CD4-positive, CD25-positive, alpha-beta regulatory T cell (primary cell): ENCODE results near the gene PVALEF. TPM values are rescaled to one million over a fixed set of nuclear protein-coding genes. Genes with fewer than 3 reads are reported as not detected.
A peak's percentile ranks its signal among the peaks of the same experiment; 100 is the strongest.

ENCODE experiments used
- ATAC-seq, 2 donors: fragments of 150-1000 bp; cut with Tn5 transposase; one replicate each; pipeline ENCODE4 v1.10.0; 2021; ENCODE audit warnings: low read depth in 2 of 2, moderate number of reproducible peaks in 2 of 2, moderate library complexity in 1 of 2
- DNase-seq, 3 donors: peaks; one replicate each; pipeline versions ENCODE4 v3.0.0 to v3.0.0-alpha.2; 2012 to 2022; ENCODE audit warnings: mixed read lengths in 1 of 3
- H3K27ac ChIP-seq: one replicate; pipeline ENCODE4 v1.7.0; 2013; ENCODE audit warnings: mild to moderate bottlenecking, low read length; ENCODE audit not compliant: insufficient read depth, poor library complexity, severe bottlenecking
- H3K27me3 ChIP-seq: one replicate; pipeline ENCODE4 v1.7.0; 2013; ENCODE audit warnings: low read length; ENCODE audit not compliant: control insufficient read depth, insufficient read depth
- H3K36me3 ChIP-seq: one replicate; pipeline ENCODE4 v1.7.0; 2013; ENCODE audit warnings: mild to moderate bottlenecking, low read length, moderate library complexity; ENCODE audit not compliant: control insufficient read depth, insufficient read depth
- H3K4me1 ChIP-seq: 2 replicates; pipeline ENCODE4 v1.7.0; 2013; ENCODE audit warnings: mild to moderate bottlenecking, low read length; ENCODE audit not compliant: insufficient read depth, control insufficient read depth, poor library complexity, severe bottlenecking
- H3K4me3 ChIP-seq: one replicate; pipeline ENCODE4 v1.7.0; 2013; ENCODE audit warnings: low read depth, mild to moderate bottlenecking, low read length, moderate library complexity
- H3K9me3 ChIP-seq, 2 experiments: 1 replicate in 1 of 2; 2 replicates in 1 of 2; pipeline ENCODE4 v1.7.0; 2013; ENCODE audit warnings: low read length in 2 of 2, mild to moderate bottlenecking in 1 of 2, moderate library complexity in 1 of 2; ENCODE audit not compliant: control insufficient read depth in 2 of 2
- H3K27ac Mint-ChIP-seq, 3 donors: one replicate each; pipeline ENCODE4 v1.8.0; 2020 to 2022; ENCODE audit warnings: mild to moderate bottlenecking in 3 of 3, mixed read lengths in 3 of 3, moderate library complexity in 2 of 3
- H3K27me3 Mint-ChIP-seq: one replicate; pipeline ENCODE4 v1.8.0; 2022; ENCODE audit warnings: mild to moderate bottlenecking, mixed read lengths
- H3K36me3 Mint-ChIP-seq: one replicate; pipeline ENCODE4 v1.8.0; 2020; ENCODE audit warnings: mixed read lengths
- H3K4me1 Mint-ChIP-seq, 4 donors: one replicate each; pipeline ENCODE4 v1.8.0; 2020 to 2022; ENCODE audit warnings: mixed read lengths in 4 of 4, mild to moderate bottlenecking in 1 of 4
- H3K4me3 Mint-ChIP-seq, 4 donors: one replicate each; pipeline ENCODE4 v1.8.0; 2020 to 2022; ENCODE audit warnings: mild to moderate bottlenecking in 4 of 4, mixed read lengths in 4 of 4, moderate library complexity in 3 of 4
- H3K9me3 Mint-ChIP-seq, 7 donors: one replicate each; pipeline ENCODE4 v1.8.0; 2020 to 2022; ENCODE audit warnings: mixed read lengths in 7 of 7, mild to moderate bottlenecking in 3 of 7, moderate library complexity in 2 of 7
- polyA plus RNA-seq, 4 donors: library from polyadenylated mRNA; unstranded; fragments of 300-500 nt; fragmentation: Illumina TruSeq; gene quantifications; one replicate each; pipeline ENCODE4 v1.2.3, GENCODE V29; 2021
- total RNA-seq: library from RNA; stranded (reverse); gene quantifications from one replicate; pipeline ENCODE4 v1.2.3, GENCODE V29; 2022

Gene PVALEF
- total and polyA plus RNA-seq, 5 donors from 2014 or later: not detected

GRCh38 chr17:81231121-81231645 is 65.9 kb downstream of the PVALEF start:
- DNase-seq (no peak), ATAC-seq (no peak)
- Mint-ChIP-seq H3K9me3 (no peaks in the 10 kb centered on the region), H3K36me3 (peaks cover 24% of the 10 kb centered on the region), H3K4me3 (peak overlapping the region in 2 of 4 donors; percentile 6 to 23), H3K27me3 (no peaks in the 10 kb centered on the region), H3K4me1 (peaks cover 0 to 19% (median 14%) of the 10 kb centered on the region in 4 donors), H3K27ac (peak overlapping the region in 2 of 3 donors; percentile 11 to 43)
- Histone ChIP-seq H3K27me3 (no peaks in the 10 kb centered on the region), H3K27ac (no peak overlapping the region), H3K4me1 (peaks cover 2% of the 10 kb centered on the region), H3K9me3 (no peaks in the 10 kb centered on the region), H3K4me3 (no peak overlapping the region), H3K36me3 (peaks cover 17% of the 10 kb centered on the region)

GRCh38 chr17:81231766-81232581 is 66.7 kb downstream of the PVALEF start:
- DNase-seq (no peak), ATAC-seq (no peak)
- H3K27ac ChIP-seq: no peak overlapping the region
- Mint-ChIP-seq H3K9me3 (no peaks in the 10 kb centered on the region), H3K4me1 (peaks cover 0 to 20% (median 15%) of the 10 kb centered on the region in 4 donors), H3K36me3 (peaks cover 24% of the 10 kb centered on the region), H3K27me3 (no peaks in the 10 kb centered on the region), H3K4me3 (no peak overlapping the region), H3K27ac (no peak overlapping the region)
- no peak overlapping the region for H3K4me3 ChIP-seq
- peaks cover 17% of the 10 kb centered on the region for H3K36me3 ChIP-seq
- no peaks in the 10 kb centered on the region for H3K9me3 ChIP-seq
- H3K4me1 ChIP-seq: peaks cover 8% of the 10 kb centered on the region
- no peaks in the 10 kb centered on the region for H3K27me3 ChIP-seq

Other genes starting within 250 kb of the PVALEF start
- 25.5 TPM for gene CHMP6, start 173.7 kb upstream of the PVALEF start, total RNA-seq
- 10 to 100 TPM; 37.6 to 43.5 (median 39.8) TPM for gene CHMP6, start 173.7 kb upstream of the PVALEF start, polyA plus RNA-seq
- 6.8 TPM for gene BAIAP2, start 130.4 kb upstream of the PVALEF start, total RNA-seq
- 1 to 10 TPM; 1.5 to 3.8 (median 1.7) TPM for gene BAIAP2, start 130.4 kb upstream of the PVALEF start, polyA plus RNA-seq
- not detected for gene AATK, start 714 bp downstream of the PVALEF start, total RNA-seq
- under 1 TPM in 3 of 4 donors, not detected in 1; 0.03 to 0.26 (median 0.16) TPM for gene AATK, start 714 bp downstream of the PVALEF start, polyA plus RNA-seq
- gene CEP131, start 57.5 kb downstream of the PVALEF start, total RNA-seq: 9.9 TPM
- 1 to 10 TPM; 1.4 to 2.2 (median 2.0) TPM for gene CEP131, start 57.5 kb downstream of the PVALEF start, polyA plus RNA-seq
- gene TEPSIN, start 73.5 kb downstream of the PVALEF start, total RNA-seq: 113 TPM
- 1 to 10 TPM; 2.1 to 6.3 (median 5.7) TPM for gene TEPSIN, start 73.5 kb downstream of the PVALEF start, polyA plus RNA-seq
- 34.8 TPM for gene NDUFAF8, start 73.8 kb downstream of the PVALEF start, total RNA-seq
- gene NDUFAF8, start 73.8 kb downstream of the PVALEF start, polyA plus RNA-seq: 10 to 100 TPM; 56.9 to 83.2 (median 78.6) TPM
- gene SLC38A10, start 129.8 kb downstream of the PVALEF start, total RNA-seq: 66.3 TPM
- 10 to 100 TPM; 38.2 to 60.1 (median 48.6) TPM for gene SLC38A10, start 129.8 kb downstream of the PVALEF start, polyA plus RNA-seq
- 0.54 TPM for gene BAHCC1, start 229.9 kb downstream of the PVALEF start, total RNA-seq
- gene BAHCC1, start 229.9 kb downstream of the PVALEF start, polyA plus RNA-seq: not detected